Activated naive CD4-positive, alpha-beta T cell treated with anti-CD3 and anti-CD28 coated beads for 36 hours (primary cell): Measurements from ENCODE around the gene C14orf119. TPM values are rescaled to one million over a fixed set of nuclear protein-coding genes. Genes with fewer than 3 reads are reported as not detected.

Source experiments
- CTCF ChIA-PET: fragments of 350-600 bp; sonication (Branson Sonifier 250); formaldehyde crosslinking; loops from one replicate; lab custom pipeline; 2021; ENCODE audit warnings: antibody characterized with exemption; lab: Charles Lee
- DNase-seq: peaks from one replicate; pipeline ENCODE4 v3.0.0-alpha.2; 2020
- H3K27ac Mint-ChIP-seq: one replicate; pipeline ENCODE4 v1.8.0; 2021; ENCODE audit warnings: mild to moderate bottlenecking, mixed read lengths
- H3K27me3 Mint-ChIP-seq: one replicate; pipeline ENCODE4 v1.8.0; 2021; ENCODE audit warnings: low read depth, mixed read lengths
- H3K36me3 Mint-ChIP-seq: one replicate; pipeline ENCODE4 v1.8.0; 2021; ENCODE audit warnings: low read depth, mixed read lengths
- H3K4me1 Mint-ChIP-seq: one replicate; pipeline ENCODE4 v1.8.0; 2021; ENCODE audit warnings: low read depth, mixed read lengths
- H3K4me3 Mint-ChIP-seq: one replicate; pipeline ENCODE4 v1.8.0; 2021; ENCODE audit warnings: mild to moderate bottlenecking, moderate library complexity, mixed read lengths
- H3K9me3 Mint-ChIP-seq: one replicate; pipeline ENCODE4 v1.8.0; 2021; ENCODE audit warnings: mixed read lengths
- intact Hi-C: fragments of 100-400 bp; cut with micrococcal nuclease; formaldehyde crosslinking; loops from one replicate; pipeline ENCODE4 v1.15.1; 2023
- total RNA-seq, 2 experiments: library from RNA; stranded (reverse); gene quantifications; one replicate each; pipeline ENCODE4 v1.2.3, GENCODE V29; 2021

The C14orf119 gene
- total RNA-seq, 2 experiments from 2014 or later, result 39.8 to 44.2 TPM

- no peaks in the 10 kb centered on the region for H3K27me3 Mint-ChIP-seq
- no peak for DNase-seq
- CTCF ChIA-PET, result interaction anchor here (0.6 to 0.9 kb wide), 2 partner anchors 8 to 39 kb away, joined by 3 read pairs; no protein-coding TSS in a partner anchor
- H3K4me3 Mint-ChIP-seq, result no peak overlapping the region
- H3K36me3 Mint-ChIP-seq, result no peaks in the 10 kb centered on the region
- no peak overlapping the region for H3K27ac Mint-ChIP-seq
- peaks cover 37% of the 10 kb centered on the region for H3K4me1 Mint-ChIP-seq
- no peaks in the 10 kb centered on the region for H3K9me3 Mint-ChIP-seq
- intact Hi-C loops, result no loop called here
These were observed 20.6 kb downstream of the C14orf119 start for GRCh38 chr14:23115918-23116317.

- no peaks in the 10 kb centered on the region for H3K27me3 Mint-ChIP-seq
These were observed 22.2 kb downstream of the C14orf119 start for GRCh38 chr14:23117371-23118020.

GRCh38 chr14:23118506-23119362, 23.4 kb downstream of the C14orf119 start, which contains the start of gene CEBPE:
CEBPE (minus strand) TSS chr14:23119255; CDS start chr14:23119091, 164 bp downstream.
- intact Hi-C loops, result no loop called here

More at GRCh38 chr14:23117371-23118020, 22.2 kb downstream of the C14orf119 start:
- CTCF ChIA-PET, result interaction anchor here (0.5 to 9.6 kb wide), 5 partner anchors 21 to 178 kb away, joined by 4 to 298 read pairs (median 30); partner anchors contain the start of genes ACIN1, C14orf119 and SLC7A8
- intact Hi-C loops, result no loop called here
- Mint-ChIP-seq H3K9me3 (no peaks in the 10 kb centered on the region), H3K27ac (no peak overlapping the region), H3K36me3 (no peaks in the 10 kb centered on the region), H3K4me1 (peaks cover 45% of the 10 kb centered on the region), H3K4me3 (no peak overlapping the region)
- DNase-seq, result no peak

GRCh38 chr14:23119363-23120327, 24.3 kb downstream of the C14orf119 start:
- Mint-ChIP-seq H3K27ac (peak overlapping the region; percentile 87), H3K4me3 (peak overlapping the region; percentile 35), H3K4me1 (peaks cover 41% of the 10 kb centered on the region), H3K9me3 (no peaks in the 10 kb centered on the region), H3K27me3 (no peaks in the 10 kb centered on the region), H3K36me3 (no peaks in the 10 kb centered on the region)
- CTCF ChIA-PET, result interaction anchor here (0.6 to 9.6 kb wide), 25 partner anchors 9 to 1019 kb away, joined by 3 to 298 read pairs (median 6); partner anchors contain the start of genes ACIN1, C14orf119, CDH24 and CMTM5
- peak; percentile 43 for DNase-seq
- intact Hi-C loops, result loop anchor here (1.0 to 10.0 kb wide), 10 partner anchors 24 to 420 kb away; partner anchors contain the start of genes ACIN1, C14orf119, NGDN and PABPN1

More at GRCh38 chr14:23118506-23119362, 23.4 kb downstream of the C14orf119 start, which contains the start of gene CEBPE:
- CTCF ChIA-PET, result interaction anchor here (0.6 to 9.6 kb wide), 12 partner anchors 8 to 261 kb away, joined by 3 to 298 read pairs (median 24); partner anchors contain the start of genes ACIN1, C14orf119, RNF212B and SLC7A8
- H3K36me3 Mint-ChIP-seq, result no peaks in the 10 kb centered on the region
- H3K9me3 Mint-ChIP-seq, result no peaks in the 10 kb centered on the region
- peak within 1 kb of the TSS; percentile 35 for H3K4me3 Mint-ChIP-seq
- no peaks in the 10 kb centered on the region for H3K27me3 Mint-ChIP-seq
- peaks cover 45% of the 10 kb centered on the region for H3K4me1 Mint-ChIP-seq
- no peak for DNase-seq
- peak within 1 kb of the TSS; percentile 87 for H3K27ac Mint-ChIP-seq

GRCh38 chr14:23120541-23121251, 25.4 kb downstream of the C14orf119 start:
- DNase-seq, result peak; percentile 94
- Mint-ChIP-seq H3K4me1 (peaks cover 41% of the 10 kb centered on the region), H3K9me3 (no peaks in the 10 kb centered on the region), H3K4me3 (no peak overlapping the region), H3K27me3 (no peaks in the 10 kb centered on the region), H3K36me3 (no peaks in the 10 kb centered on the region), H3K27ac (peak overlapping the region; percentile 87)
- CTCF ChIA-PET, result interaction anchor here (0.5 to 9.6 kb wide), 63 partner anchors 10 to 470 kb away, joined by 3 to 298 read pairs (median 5); partner anchors contain the start of genes ACIN1, C14orf119, CDH24 and CMTM5
- intact Hi-C loops, result loop anchor here (1.0 to 10.0 kb wide), 10 partner anchors 25 to 419 kb away; partner anchors contain the start of genes ACIN1, C14orf119, NGDN and PABPN1

GRCh38 chr14:23121361-23121771, 26.1 kb downstream of the C14orf119 start:
- Mint-ChIP-seq H3K27ac (no peak overlapping the region), H3K4me3 (no peak overlapping the region), H3K27me3 (no peaks in the 10 kb centered on the region), H3K4me1 (peaks cover 41% of the 10 kb centered on the region), H3K36me3 (no peaks in the 10 kb centered on the region), H3K9me3 (no peaks in the 10 kb centered on the region)
- intact Hi-C loops, result loop anchor here (5.0 to 10.0 kb wide), 2 partner anchors 116 to 343 kb away; partner anchors contain the start of genes NGDN and RNF212B
- CTCF ChIA-PET, result interaction anchor here (0.6 to 9.6 kb wide), 43 partner anchors 9 to 593 kb away, joined by 3 to 298 read pairs (median 5); partner anchors contain the start of genes ACIN1, C14orf119, CDH24 and PABPN1
- no peak for DNase-seq

GRCh38 chr14:23122086-23122485, 26.8 kb downstream of the C14orf119 start:
- Mint-ChIP-seq H3K27me3 (no peaks in the 10 kb centered on the region), H3K36me3 (no peaks in the 10 kb centered on the region), H3K4me1 (peaks cover 41% of the 10 kb centered on the region), H3K4me3 (no peak overlapping the region), H3K27ac (no peak overlapping the region), H3K9me3 (no peaks in the 10 kb centered on the region)
- DNase-seq, result no peak
- intact Hi-C loops, result loop anchor here (5.0 to 10.0 kb wide), 2 partner anchors 115 to 343 kb away; partner anchors contain the start of genes NGDN and RNF212B
- CTCF ChIA-PET, result interaction anchor here (0.5 to 9.6 kb wide), 24 partner anchors 9 to 835 kb away, joined by 3 to 298 read pairs (median 8); partner anchors contain the start of genes ACIN1, C14orf119, PABPN1 and RNF212B

GRCh38 chr14:23123419-23123818, 28.1 kb downstream of the C14orf119 start:
- Mint-ChIP-seq H3K27me3 (no peaks in the 10 kb centered on the region), H3K36me3 (no peaks in the 10 kb centered on the region), H3K27ac (no peak overlapping the region), H3K9me3 (no peaks in the 10 kb centered on the region), H3K4me1 (peaks cover 32% of the 10 kb centered on the region), H3K4me3 (no peak overlapping the region)
- CTCF ChIA-PET, result interaction anchor here (1.1 to 9.6 kb wide), 4 partner anchors 8 to 63 kb away, joined by 3 to 298 read pairs (median 3); partner anchors contain the start of gene SLC7A8
- intact Hi-C loops, result loop anchor here (5.0 to 10.0 kb wide), 2 partner anchors 114 to 341 kb away; partner anchors contain the start of genes NGDN and RNF212B
- DNase-seq, result no peak

- CTCF ChIA-PET, result interaction anchor here (1.1 to 9.6 kb wide), 4 partner anchors 9 to 62 kb away, joined by 3 to 298 read pairs (median 3); partner anchors contain the start of gene SLC7A8
- Mint-ChIP-seq H3K9me3 (no peaks in the 10 kb centered on the region), H3K4me1 (peaks cover 23% of the 10 kb centered on the region), H3K27ac (no peak overlapping the region), H3K36me3 (no peaks in the 10 kb centered on the region), H3K27me3 (no peaks in the 10 kb centered on the region), H3K4me3 (no peak overlapping the region)
- no peak for DNase-seq
- intact Hi-C loops, result loop anchor here (5.0 to 10.0 kb wide), 2 partner anchors 113 to 340 kb away; partner anchors contain the start of genes NGDN and RNF212B
These were observed 29.1 kb downstream of the C14orf119 start for GRCh38 chr14:23124337-23124954.
